Gastrocnemius medialis (tissue), 4 donors: Measurements from ENCODE around the gene FOXD4L3. TPM values are rescaled to one million over a fixed set of nuclear protein-coding genes. Genes with fewer than 3 reads are reported as not detected.
"Not testable (repeated sequence)": the region's sequence is repeated elsewhere in the genome, so short reads cannot be mapped to it uniquely, and the experiment has no call there.

Experiments used
- ATAC-seq, 2 donors: fragments of 150-250 bp; one replicate each; pipeline ENCODE4 v1.9.1; 2016
- DNase-seq, 2 donors: peaks; one replicate each; pipeline ENCODE4 v3.0.0-alpha.2; 2019
- H3K27ac ChIP-seq, 4 donors: fragments of 200-600 bp; sonication (generic); 1 replicate in 1 of 4; 2 replicates in 3 of 4; pipeline ENCODE4 v1.5.1; 2016 to 2018; ENCODE audit warnings: mild to moderate bottlenecking in 2 of 4, moderate library complexity in 1 of 4
- H3K27me3 ChIP-seq, 3 donors: fragments of 200-600 bp; sonication (generic) in 2 of 3; 1 replicate in 1 of 3; 2 replicates in 2 of 3; pipeline versions ENCODE4 v1.5.1 to v1.6.0; 2016 to 2019; ENCODE audit warnings: mild to moderate bottlenecking in 1 of 3, moderate library complexity in 1 of 3
- H3K36me3 ChIP-seq, 2 donors: fragments of 200-600 bp; sonication (generic) in 1 of 2; one replicate each; pipeline ENCODE4 v1.5.1; 2017 to 2018
- H3K4me1 ChIP-seq, 2 donors: fragments of 200-600 bp; sonication (generic) in 1 of 2; one replicate each; pipeline ENCODE4 v1.5.1; 2016 to 2017; ENCODE audit warnings: mild to moderate bottlenecking in 2 of 2
- H3K4me3 ChIP-seq, 4 donors: fragments of 200-600 bp; sonication (generic) in 3 of 4; 1 replicate in 1 of 4; 2 replicates in 3 of 4; pipeline ENCODE4 v1.5.1; 2016 to 2019; ENCODE audit warnings: mild to moderate bottlenecking in 2 of 4
- H3K9me3 ChIP-seq, 3 donors: fragments of 200-600 bp; sonication (generic) in 2 of 3; 1 replicate in 1 of 3; 2 replicates in 2 of 3; pipeline ENCODE4 v1.5.1; 2016 to 2019
- in situ Hi-C, 4 donors: fragments of 200-750 bp; cut with MboI; loops; one replicate each; pipeline versions ENCODE4 v1.15.0 to v1.8.0; 2017; ENCODE audit warnings: low sequenced_read_pairs in 4 of 4
- intact Hi-C: fragments of 100-400 bp; cut with DNase I; formaldehyde crosslinking; loops from one replicate; pipeline ENCODE4 v1.15.1; 2023; ENCODE audit warnings: low total_unique reads
- total RNA-seq, 4 donors: library from RNA; depleted of rRNA; stranded (reverse); fragments of >200 nt; gene quantifications; one replicate each; pipeline versions ENCODE4 v1.1.0 to v1.2.3, GENCODE V29; 2016
- TF ChIP-seq, protein P1 (sequence below), 5 experiments: fragments of 450-650 bp in 3 of 5; fragments of 200-600 bp in 2 of 5; sonication (generic) in 2 of 5; IDR thresholded peaks in 4 of 5; conservative IDR thresholded peaks in 1 of 5; 1 replicate in 4 of 5; 2 replicates in 1 of 5; pipeline ENCODE4 v1.5.1; 2016 to 2019; ENCODE audit warnings: antibody characterized with exemption in 5 of 5, mild to moderate bottlenecking in 3 of 5, moderate library complexity in 3 of 5

FOXD4L3 gene
- total RNA-seq, 4 donors from 2014 or later, result not detected

GRCh38 chr9:68324518-68324917 lies 21.9 kb downstream of the FOXD4L3 start:
- ATAC-seq, in situ Hi-C loops, H3K36me3 ChIP-seq, H3K9me3 ChIP-seq, DNase-seq, H3K27me3 ChIP-seq, H3K4me3 ChIP-seq, H3K27ac ChIP-seq, intact Hi-C loops, H3K4me1 ChIP-seq: not testable (repeated sequence)

- H3K4me1 ChIP-seq, H3K27ac ChIP-seq, ATAC-seq, in situ Hi-C loops, H3K27me3 ChIP-seq, H3K9me3 ChIP-seq, DNase-seq, H3K36me3 ChIP-seq, H3K4me3 ChIP-seq, intact Hi-C loops: not testable (repeated sequence)
These were observed 26.4 kb downstream of the FOXD4L3 start for GRCh38 chr9:68329106-68329505.

GRCh38 chr9:68330531-68331173 lies 28.0 kb downstream of the FOXD4L3 start:
- intact Hi-C loops, in situ Hi-C loops, H3K27ac ChIP-seq, H3K9me3 ChIP-seq, DNase-seq, ATAC-seq, H3K36me3 ChIP-seq, H3K4me1 ChIP-seq, H3K27me3 ChIP-seq, H3K4me3 ChIP-seq: not testable (repeated sequence)

DNA sequence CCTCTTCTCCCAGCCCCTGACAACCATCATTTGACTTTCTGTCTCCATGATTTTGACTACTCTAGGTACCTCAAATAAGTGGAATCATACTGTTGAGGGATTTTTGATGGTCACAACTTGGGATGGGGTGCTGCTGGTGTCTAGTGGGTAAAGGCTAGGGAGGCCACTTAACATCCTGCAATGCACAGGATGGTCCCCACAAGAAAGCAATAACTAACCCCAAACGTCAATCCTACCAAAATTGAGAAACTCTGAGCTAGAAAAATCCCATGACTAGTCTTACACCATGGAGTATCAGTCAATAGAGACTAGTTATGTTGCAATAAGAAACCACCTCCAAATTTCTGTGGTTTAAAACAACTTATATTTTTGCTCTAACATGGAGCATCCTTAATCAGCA lies 29.5 kb downstream of the FOXD4L3 start:
- H3K9me3 ChIP-seq, DNase-seq, H3K36me3 ChIP-seq, H3K27ac ChIP-seq, H3K4me3 ChIP-seq, H3K4me1 ChIP-seq, intact Hi-C loops, ATAC-seq, H3K27me3 ChIP-seq, in situ Hi-C loops: not testable (repeated sequence)

DNA sequence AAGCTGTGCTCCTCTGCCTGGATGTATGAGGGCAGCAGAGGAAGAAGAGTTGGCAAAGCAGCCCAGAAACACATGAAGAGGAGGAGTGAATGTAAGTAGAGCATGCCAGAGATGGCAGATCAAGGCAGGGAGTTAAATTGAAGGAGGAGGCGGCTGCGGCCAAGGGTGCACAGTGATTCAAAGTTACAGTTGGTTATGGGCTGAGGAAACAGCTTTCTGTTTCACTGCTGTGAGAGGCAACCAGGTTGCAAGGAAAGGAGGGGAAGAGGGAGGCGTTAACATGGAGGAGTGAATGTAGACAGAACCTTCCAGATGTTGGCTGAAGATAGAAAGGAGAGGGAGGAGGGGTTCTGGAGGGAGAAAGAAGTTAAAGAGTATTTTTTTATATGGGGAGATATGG lies 33.3 kb downstream of the FOXD4L3 start:
- H3K36me3 ChIP-seq, H3K9me3 ChIP-seq, H3K27ac ChIP-seq, H3K27me3 ChIP-seq, ATAC-seq, DNase-seq, H3K4me3 ChIP-seq, in situ Hi-C loops, intact Hi-C loops, H3K4me1 ChIP-seq: not testable (repeated sequence)

DNA sequence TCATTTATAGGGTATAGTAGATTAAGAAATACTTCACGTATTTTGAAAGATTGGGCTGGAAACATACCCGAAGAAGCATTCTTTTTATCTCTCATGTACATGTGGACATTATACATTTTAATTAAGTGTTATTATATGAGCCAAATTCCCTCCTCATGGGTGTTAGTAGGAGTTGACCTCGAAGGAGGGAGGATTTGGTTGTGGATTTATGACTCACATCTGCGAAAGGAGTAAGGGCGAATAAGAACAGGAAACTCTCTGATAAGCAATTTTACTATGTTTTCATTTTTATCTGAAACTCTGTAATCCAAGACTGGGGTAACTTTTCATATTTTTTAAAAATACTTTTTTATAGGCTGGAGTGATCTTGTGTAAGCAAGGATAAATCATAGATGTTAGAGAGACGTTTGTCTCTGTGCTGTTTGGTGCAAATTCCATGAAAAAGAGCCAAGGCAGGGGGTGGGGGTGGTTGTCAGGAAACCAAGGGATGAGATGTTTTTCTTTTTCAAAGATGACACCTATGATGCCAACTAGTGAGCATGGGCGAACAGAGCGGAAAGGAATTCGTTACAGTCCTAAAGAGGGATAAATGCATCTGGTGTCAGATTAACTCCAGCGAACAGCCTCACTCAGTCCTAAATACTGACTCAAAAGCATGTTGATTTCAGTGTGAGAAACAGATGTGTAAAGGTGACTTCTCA lies 34.1 kb downstream of the FOXD4L3 start:
- intact Hi-C loops, H3K9me3 ChIP-seq, H3K4me1 ChIP-seq, H3K27me3 ChIP-seq, H3K27ac ChIP-seq, DNase-seq, in situ Hi-C loops, ATAC-seq, H3K4me3 ChIP-seq, H3K36me3 ChIP-seq: not testable (repeated sequence)

DNA sequence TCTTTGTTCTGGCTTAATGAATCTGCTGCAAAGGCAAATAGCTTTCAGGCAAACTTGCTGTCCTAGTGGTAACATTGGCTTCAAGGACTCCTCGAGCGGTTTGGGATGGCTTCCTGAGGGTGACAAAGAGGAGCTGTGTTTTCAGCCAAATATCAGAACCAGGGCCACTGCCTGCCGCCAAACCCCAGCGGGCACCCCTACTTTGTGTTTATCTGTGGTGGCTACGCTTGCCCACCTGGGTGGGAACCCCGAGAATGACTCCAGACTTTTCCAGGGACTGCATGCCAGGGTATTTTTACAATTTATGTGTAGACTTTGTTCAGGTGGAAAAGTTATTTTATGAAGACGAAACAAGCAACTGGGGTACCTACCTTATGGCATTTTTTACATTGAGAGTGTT lies 35.3 kb downstream of the FOXD4L3 start:
- H3K9me3 ChIP-seq, result not testable (repeated sequence)

GRCh38 chr9:68342265-68343025 lies 39.8 kb downstream of the FOXD4L3 start:
- TF ChIP-seq, protein P1, sequence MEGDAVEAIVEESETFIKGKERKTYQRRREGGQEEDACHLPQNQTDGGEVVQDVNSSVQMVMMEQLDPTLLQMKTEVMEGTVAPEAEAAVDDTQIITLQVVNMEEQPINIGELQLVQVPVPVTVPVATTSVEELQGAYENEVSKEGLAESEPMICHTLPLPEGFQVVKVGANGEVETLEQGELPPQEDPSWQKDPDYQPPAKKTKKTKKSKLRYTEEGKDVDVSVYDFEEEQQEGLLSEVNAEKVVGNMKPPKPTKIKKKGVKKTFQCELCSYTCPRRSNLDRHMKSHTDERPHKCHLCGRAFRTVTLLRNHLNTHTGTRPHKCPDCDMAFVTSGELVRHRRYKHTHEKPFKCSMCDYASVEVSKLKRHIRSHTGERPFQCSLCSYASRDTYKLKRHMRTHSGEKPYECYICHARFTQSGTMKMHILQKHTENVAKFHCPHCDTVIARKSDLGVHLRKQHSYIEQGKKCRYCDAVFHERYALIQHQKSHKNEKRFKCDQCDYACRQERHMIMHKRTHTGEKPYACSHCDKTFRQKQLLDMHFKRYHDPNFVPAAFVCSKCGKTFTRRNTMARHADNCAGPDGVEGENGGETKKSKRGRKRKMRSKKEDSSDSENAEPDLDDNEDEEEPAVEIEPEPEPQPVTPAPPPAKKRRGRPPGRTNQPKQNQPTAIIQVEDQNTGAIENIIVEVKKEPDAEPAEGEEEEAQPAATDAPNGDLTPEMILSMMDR (IDR thresholded peaks at IDR 0.05 in 4 of 5, conservative IDR thresholded peaks at IDR 0.05 in 1 of 5), result peak in 3 of 5 experiments; percentile 19 to 48 (median 19)
- H3K4me1 ChIP-seq, in situ Hi-C loops, H3K27ac ChIP-seq, H3K4me3 ChIP-seq, intact Hi-C loops, H3K27me3 ChIP-seq, H3K36me3 ChIP-seq, H3K9me3 ChIP-seq, DNase-seq: not testable (repeated sequence)
- peak; percentile 79 to 89 for ATAC-seq

More for the DNA sequence above, 35.3 kb downstream of the FOXD4L3 start:
- H3K36me3 ChIP-seq, H3K4me1 ChIP-seq, in situ Hi-C loops, H3K27me3 ChIP-seq, DNase-seq, H3K27ac ChIP-seq, ATAC-seq, H3K4me3 ChIP-seq, intact Hi-C loops: not testable (repeated sequence)

- H3K9me3 ChIP-seq, ATAC-seq, H3K27ac ChIP-seq, H3K4me1 ChIP-seq, H3K27me3 ChIP-seq, H3K36me3 ChIP-seq, in situ Hi-C loops, DNase-seq, intact Hi-C loops, H3K4me3 ChIP-seq: not testable (repeated sequence)
These were observed 40.6 kb downstream of the FOXD4L3 start for GRCh38 chr9:68343242-68343641.

GRCh38 chr9:68343992-68344391 lies 41.3 kb downstream of the FOXD4L3 start:
- H3K4me1 ChIP-seq, H3K27ac ChIP-seq, H3K27me3 ChIP-seq, H3K4me3 ChIP-seq, H3K9me3 ChIP-seq, in situ Hi-C loops, DNase-seq, H3K36me3 ChIP-seq, intact Hi-C loops: not testable (repeated sequence)
- peak; percentile 12 to 28 for ATAC-seq
